Left lobe of liver (tissue), 2 donors: ENCODE data around the gene TIMM22. TPM values are rescaled to one million over a fixed set of nuclear protein-coding genes. Genes with fewer than 3 reads are reported as not detected.

Experiments
- ATAC-seq: fragments of 200-7000 bp; cut with Tn5 transposase; one replicate; pipeline ENCODE4 v1.9.1; 2020; ENCODE audit warnings: mild to moderate bottlenecking, moderate library complexity
- DNase-seq: peaks from one replicate; pipeline ENCODE4 v3.0.0-alpha.2; 2020; ENCODE audit warnings: low spot score
- total RNA-seq: library from RNA; stranded (reverse); gene quantifications from one replicate; pipeline ENCODE4 v1.2.1, GENCODE V29; 2021
- donor health status: DM: no; HTN: no; CAD: no; lungs with moderate emphysema.
- donor health status: DM: no; HTN: yes; CAD: no.

TIMM22 gene
- total RNA-seq, 1 donor from 2014 or later = 4.2 TPM

- ATAC-seq (no peak), DNase-seq (no peak)
Observed at GRCh38 chr17:1001640-1002411, 4.9 kb downstream of the TIMM22 start.

DNA sequence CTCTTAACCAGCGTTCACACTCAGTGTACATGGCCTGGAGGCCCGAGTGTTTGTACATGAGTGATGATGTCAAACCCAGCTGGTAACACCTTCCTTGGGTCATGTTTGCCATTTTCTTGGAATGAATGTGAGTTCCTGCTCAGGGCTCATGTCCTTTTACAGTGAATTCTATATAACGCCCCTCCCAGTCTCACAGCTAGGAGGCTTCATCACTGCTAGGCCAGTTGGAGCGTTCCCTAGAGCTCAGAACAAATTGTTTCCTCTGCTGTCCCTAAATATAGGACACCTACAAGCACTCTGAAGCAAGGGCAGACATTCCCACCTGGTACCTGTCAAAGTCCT is 5.5 kb downstream of the TIMM22 start:
- no peak for ATAC-seq
- no peak for DNase-seq

DNA sequence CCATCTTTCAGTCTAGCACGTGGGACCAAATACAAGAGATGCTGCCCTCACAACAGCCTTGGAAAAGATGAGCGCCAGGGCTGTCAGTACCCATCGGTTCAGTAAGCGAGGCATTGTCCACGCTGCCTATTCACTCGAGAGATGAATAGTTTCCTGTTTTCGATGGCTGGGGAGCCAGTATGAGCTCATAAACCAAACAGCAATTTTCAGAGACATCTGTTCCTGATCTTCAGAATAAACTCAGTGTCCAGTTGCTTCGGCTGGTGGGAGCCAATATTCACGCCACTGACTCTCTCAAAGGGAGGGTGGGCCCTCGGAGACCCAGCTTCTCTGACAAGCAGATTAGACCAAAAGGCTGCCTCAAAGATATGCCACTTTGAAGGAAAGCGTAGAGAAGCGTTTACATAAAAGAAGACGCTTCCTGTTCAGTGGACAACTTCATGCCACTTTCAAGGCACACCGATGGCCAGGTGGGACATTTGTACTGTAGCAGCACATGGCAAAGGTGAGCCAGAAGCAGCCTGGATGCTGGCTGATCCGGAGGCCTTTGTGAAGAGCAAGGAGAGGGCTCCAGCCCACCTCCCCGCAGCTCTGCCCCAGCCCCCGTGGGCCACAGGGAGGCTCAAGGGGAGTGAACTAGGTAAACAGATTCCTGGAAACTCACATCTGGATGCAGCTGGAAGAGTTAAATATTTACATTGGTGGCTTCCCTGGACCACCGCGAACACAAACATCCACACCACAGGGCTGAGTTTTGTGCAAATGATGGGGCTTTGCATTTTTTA is 6.0 kb downstream of the TIMM22 start:
- no peak for ATAC-seq
- DNase-seq = no peak

DNA sequence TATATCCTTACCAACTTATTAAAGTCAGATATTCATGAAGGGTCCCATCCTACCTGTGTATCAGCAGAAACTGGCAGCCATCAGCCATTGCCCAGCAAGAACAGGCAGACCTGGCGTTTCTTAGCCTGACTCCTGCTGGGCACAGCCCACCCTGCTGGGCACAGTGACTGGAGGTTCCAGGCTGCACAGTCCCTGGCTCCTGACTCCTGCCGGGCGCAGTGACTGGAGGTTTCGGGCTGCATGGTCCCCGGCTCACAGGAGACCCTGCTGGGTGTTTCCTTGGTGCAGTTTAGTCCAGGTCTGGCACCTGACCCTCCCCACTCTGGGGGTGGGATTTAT is 6.7 kb downstream of the TIMM22 start:
- ATAC-seq = no peak
- DNase-seq = no peak

DNA sequence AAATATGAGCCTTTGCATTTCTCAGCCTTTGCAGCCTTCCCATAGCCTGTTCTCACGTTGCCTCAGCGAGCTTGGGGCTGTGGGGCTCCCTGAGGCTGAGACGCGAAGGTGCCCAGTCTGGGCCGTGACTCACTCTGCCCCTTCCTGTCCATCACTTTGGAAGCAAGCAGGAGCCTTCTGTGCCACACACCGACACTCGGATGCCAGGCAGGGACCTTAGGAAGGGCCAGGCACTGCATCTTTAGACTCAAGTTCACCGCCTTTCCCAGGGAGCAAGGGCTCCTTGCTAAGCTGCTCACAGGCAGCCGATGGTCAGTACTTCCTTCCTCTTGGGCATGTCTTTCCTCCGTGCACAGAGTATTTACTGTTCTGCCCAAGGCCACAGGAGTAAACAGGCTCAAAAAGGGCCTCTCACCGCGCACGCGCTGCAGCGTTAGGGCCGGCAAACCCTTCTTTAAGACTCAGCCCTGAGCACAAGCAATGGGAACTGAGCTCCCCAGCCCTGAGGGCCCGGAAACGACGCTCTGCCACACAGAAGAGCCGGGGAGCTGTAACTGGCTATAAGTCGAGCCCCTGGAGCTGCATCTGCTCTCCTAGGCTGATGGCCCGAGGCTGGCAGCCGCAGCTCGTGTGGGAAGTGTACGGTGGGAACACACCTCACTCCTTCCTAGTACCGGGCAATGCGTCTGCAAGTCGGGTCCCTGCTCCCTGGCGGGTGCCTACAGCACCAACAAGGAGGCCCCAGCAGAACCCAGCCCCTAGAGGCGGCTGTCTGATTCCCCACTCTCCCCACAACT is 7.2 kb downstream of the TIMM22 start:
- DNase-seq (no peak), ATAC-seq (no peak)

- ATAC-seq (no peak), DNase-seq (no peak)
Observed at GRCh38 chr17:1004769-1005295, 7.9 kb downstream of the TIMM22 start.

- DNase-seq (no peak), ATAC-seq (peak; percentile 69)
Observed at GRCh38 chr17:1005361-1005946, 8.5 kb downstream of the TIMM22 start.

GRCh38 chr17:1006054-1006453 is 9.1 kb downstream of the TIMM22 start:
- ATAC-seq (no peak), DNase-seq (no peak)

- DNase-seq (no peak), ATAC-seq (no peak)
Observed at GRCh38 chr17:1007310-1008007, 10.5 kb downstream of the TIMM22 start.

DNA sequence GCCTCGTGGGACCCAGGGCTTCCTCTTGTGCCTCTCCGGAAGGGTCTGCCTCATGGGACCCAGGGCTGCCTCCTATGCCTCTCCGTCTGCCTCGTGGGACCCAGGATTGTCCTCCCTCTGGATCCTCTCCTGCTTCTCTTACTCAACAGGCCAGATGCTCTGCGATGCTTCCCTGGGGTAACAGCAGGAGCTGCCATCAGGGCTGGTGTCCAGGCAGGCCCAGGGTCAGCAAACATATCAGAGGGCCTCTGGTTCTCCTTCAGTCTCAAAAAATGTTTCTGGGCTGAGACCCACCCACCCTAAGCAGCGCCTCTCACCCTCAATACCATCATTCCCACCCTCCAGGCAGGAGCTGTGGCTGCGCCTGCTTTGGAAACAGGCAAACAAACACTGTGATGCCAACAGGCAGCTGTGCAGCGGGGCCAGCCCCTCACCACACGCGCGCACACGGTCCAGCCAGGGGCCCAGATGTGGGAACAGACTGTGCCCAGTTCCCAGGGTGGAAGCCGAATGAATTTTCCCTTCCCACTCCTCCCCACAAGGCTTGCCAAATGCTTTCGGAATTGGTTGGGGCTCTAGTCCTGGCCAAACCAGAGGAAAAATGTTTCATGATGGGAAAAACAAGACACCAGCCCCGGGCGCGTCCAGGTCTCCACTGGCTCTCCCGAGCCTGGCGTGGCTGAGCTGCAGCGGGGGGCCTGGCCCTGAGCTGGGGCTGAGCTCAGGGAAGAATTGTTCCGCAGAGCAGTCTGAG is 11.3 kb downstream of the TIMM22 start:
- no peak for ATAC-seq
- no peak for DNase-seq

- no peak for ATAC-seq
- no peak for DNase-seq
Observed at GRCh38 chr17:1009229-1010085, 12.5 kb downstream of the TIMM22 start.

DNA sequence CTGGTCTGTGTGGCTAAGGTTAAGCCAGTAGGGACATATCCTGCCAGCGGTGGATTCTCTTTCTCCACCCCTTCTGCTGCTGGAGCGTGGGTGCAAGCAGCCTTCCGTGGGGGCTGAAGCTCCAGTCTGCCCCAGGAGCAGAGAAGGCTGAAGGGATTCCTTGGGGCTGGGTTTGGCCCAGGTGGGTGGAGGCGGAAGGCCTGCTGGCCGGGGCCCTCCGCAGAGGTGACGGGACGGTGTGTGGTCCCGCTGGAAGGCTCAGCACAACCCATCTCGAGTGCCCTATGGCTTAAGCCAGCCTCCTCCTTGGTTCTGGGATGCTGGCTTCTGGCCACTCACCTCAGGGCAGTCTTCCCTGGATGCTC is 13.1 kb downstream of the TIMM22 start:
- ATAC-seq = no peak
- no peak for DNase-seq

DNA sequence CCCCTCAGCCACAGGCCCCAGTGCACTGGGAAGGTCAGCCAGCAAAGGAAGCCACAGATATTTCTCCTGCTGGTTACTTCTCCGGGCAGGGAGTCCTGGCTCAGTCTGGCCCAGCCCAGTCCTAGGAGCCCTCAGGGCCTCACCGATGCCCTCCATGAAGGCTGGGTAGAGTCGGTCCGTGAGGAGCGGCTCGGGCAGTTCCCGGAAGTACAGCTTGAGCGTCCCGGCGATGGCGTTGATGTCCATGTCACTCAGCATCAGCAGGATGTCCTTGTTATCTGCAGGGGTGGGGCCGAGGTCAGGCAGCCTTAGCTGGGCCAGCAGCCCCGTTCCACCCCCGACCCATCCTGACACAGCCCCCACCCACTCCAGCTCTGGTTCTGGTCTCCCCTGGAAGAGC is 13.7 kb downstream of the TIMM22 start:
- no peak for ATAC-seq
- DNase-seq = no peak

- ATAC-seq (no peak), DNase-seq (no peak)
Observed at GRCh38 chr17:1011138-1011537, 14.2 kb downstream of the TIMM22 start.

GRCh38 chr17:1011760-1012735 is 15.1 kb downstream of the TIMM22 start:
- DNase-seq = no peak
- ATAC-seq = no peak

DNA sequence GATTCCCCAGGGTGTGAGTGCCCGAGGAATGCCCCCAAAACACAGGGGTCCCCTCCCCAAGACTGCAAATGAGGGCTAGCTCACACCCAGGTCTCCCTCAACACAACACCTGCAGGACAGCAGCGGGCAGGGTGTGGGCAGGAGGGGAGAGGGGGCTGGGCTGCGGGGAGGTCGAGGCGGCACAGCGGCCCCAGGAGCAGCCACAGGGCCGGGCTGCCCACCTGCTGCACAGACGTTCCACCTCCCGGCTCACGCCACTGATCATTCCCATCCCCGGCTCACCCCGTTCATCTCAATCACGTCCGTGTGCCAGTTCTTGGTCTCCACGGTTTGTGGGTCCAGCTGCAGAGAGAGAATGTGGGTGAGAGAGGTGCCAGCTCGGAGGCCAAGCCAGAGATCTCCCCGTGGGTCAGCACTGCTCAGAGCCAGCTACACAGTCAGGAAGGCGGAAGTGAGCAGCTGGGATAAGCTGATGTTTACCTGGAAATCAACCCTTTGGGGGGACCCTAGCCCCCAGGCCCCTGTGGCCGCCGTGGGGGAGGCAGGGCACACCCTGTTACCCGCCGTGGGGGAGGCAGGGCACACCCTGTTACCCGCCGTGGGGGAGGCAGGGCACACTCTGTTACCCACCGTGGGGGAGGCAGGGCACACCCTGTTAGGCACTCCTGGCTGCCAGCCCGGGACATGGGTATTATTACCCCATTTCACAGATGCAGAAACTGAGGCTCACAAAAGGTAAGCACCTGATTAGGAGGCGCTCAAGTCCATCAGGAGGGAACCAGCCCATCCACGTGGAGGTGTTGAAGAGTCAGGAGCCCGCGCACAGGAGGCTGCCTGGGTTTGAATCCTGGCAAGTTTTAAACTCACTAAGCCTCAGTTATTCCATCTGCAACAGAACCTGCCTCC is 16.1 kb downstream of the TIMM22 start:
- ATAC-seq (no peak), DNase-seq (no peak)

- no peak for ATAC-seq
- no peak for DNase-seq
Observed at GRCh38 chr17:1013729-1014090, 16.8 kb downstream of the TIMM22 start.
